CD4-positive, alpha-beta T cell treated with Interleukin-17A for 4 hours (primary cell): ENCODE results near the gene OLFML2B.

Experiments
- DNase-seq: peaks from one replicate; pipeline ENCODE4 v3.0.0-alpha.2; 2020; ENCODE audit warnings: mixed read lengths

The OLFML2B gene

DNA sequence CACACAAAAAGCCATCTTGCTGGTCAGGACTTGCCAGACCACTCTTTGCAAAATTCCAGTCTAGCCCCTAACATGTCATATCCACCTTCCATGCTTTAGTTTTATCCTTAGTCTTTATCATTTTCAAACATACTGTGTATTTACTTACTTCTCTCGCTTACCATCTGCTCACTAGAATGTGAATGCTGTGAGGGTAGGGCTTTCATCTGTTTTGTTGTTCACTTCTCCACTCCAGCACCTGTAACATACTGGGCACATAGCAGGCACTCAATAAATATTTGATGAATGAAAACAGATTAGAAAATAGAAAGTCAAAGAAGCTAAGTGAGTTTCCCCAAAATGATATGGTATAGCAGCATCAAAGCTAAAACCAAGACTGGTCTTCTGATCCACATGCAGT, 79.9 kb downstream of the OLFML2B start:
- no peak for DNase-seq

DNA sequence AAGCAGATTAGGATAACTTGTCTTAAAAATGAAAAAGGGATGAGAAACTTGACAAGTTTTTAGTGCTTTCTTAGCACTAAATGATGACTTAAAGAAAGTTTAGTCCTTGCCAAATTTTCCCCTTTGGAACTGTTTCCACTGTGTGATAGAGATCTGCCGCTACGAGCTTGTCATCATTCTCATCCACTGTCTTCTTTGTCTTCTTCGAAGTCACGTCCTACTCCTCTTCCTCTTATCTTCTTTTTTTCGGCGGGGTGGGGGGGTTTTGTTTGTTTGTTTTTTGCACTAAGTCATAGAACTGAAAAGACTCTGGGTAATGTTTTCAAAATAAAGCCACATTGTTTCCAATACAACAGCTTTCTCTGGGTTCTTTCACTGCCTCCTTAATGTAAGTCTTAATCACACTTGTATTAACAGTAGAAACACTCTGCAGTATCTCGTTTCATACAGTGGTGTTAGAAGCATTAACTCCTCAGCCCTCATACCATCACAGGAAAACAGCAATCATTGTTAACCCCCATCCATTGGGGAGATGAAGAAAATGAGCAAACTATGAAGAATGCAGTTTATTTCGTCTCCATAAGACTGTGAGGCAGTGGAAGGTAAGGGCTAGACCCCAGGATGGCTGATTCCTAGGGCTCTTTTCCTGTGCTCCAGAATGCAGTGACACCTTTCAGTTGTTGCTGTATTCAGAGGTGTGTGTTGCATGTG, 81.8 kb downstream of the OLFML2B start:
- DNase-seq = no peak

DNA sequence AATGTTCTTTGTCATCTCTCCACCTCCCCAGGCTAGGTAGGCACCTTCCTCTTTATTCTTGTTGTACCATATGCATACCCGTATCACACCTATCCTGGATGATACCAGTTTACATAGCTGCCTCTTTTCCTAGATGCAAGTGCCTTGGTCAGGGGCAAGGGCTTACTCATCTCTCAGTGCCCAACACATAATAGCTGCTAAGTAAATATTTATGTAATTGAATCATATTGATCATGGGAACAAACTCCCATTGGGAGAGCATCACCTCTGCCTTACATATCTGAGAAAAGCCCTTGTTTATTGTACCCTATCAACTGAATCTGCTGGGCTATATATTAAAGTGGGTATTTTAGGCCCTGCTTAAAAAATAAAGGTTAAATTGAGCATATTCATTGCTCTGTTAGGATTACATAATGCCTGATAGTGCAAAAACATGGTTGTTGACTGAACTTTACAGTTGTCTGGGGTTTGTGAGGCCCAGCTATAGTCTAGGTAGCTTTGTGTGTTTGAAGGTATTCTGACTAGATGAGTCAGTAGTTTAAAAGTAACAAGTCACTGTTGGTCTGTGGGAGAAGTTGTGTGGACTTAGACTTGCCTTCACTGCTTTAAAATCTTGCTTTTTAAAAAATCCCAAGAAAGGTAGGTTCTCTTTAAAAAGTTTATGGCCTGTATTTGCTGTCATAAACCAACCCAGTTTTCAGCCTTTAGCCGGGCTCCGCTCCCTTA, 82.6 kb downstream of the OLFML2B start:
- DNase-seq = no peak

DNA sequence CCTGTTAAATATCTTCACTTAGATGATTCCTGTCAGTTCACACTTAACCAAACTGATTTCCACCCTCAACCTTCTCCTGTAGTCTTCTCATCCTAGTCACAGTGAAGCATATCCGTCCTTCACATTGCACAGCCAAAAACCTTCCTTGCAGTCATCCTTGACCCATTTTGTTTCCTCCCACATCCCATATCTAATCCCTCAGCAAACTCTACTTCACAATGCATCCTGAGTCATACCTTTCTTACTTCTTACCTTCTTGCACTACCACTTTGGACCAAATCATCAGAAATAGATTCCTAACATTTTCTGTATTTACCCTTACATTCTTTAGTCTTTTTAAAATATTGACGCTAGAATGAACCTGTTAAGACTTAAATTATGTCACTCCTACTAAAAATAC, 86.9 kb downstream of the OLFML2B start:
- DNase-seq = no peak

DNA sequence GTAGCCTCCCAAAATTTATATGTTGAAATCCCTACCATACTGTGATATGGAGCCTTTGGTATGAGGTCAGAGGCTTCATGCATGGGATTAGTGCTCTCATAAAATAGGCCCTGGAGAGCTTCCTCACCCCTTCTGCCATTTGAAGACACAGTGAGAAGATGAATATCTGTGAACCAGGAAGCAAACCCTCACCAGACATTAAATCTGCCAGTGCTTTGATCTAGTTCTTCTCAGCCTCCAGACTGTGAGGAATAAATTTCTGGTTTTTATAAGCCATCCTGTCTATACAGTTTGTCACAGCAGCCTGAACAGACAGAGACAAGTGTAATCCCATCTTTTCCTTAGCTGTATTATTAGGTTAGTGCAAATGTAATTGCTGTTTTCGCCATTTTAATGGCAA, 88.4 kb downstream of the OLFML2B start:
- DNase-seq = peak; percentile 7

DNA sequence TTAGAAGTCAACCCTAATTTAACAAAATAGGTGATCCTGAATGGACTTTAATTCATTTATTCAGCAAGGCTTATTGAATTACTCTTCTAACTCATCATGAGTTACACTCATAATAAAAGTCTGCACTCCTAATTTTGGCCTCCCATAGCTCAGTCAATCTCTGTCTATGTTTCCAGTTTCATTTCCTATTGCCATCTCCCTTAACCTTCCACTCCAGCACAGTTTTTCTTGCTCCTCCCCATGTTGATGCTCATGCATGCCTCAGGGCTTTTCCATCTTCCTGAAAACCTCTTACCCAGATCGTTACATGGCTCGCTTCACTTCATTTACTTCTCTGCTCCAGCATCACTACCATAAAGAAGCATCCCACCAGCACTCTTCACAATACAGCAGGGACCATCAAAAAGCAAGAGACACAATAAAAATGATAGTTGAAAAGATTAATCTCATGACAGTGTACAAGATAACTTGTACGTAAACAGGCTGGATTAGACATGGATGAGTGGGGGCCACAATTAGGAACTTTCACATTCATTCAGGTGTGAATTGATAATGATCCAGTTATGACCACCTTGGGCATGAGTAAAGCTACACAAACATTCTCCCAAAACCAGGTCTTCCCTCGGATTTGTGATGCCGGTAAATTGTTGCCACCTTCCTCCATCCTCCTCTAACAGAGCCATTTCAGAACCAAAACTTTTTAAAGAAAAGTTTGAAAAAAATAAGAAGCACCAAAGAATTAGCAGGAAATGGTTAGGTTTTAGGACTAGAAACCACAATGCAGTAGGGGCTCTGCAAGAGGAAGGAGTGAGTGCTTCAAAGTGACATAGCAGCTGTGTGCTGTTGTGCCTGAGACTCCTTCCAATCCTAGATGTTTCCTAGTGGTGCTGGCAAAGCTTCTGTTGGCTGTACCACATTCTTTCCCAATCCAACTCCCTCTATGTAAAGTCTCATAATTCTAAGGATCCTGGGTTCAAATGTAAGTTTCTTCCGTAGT, 89.8 kb downstream of the OLFML2B start:
- peak; percentile 40 for DNase-seq
